HG02759 (cell line): ENCODE results near the gene KLHL33.
A peak's percentile ranks its signal among the peaks of the same experiment; 100 is the strongest.
"Not testable (repeated sequence)": the region's sequence is repeated elsewhere in the genome, so short reads cannot be mapped to it uniquely, and the experiment has no call there.

ENCODE experiments used
- ATAC-seq: cut with Tn5 transposase; IDR thresholded peaks from one replicate; pipeline ENCODE4 v1.9.1; 2021; ENCODE audit warnings: mild to moderate bottlenecking, moderate library complexity; ENCODE audit not compliant: unreplicated experiment

Gene KLHL33

DNA sequence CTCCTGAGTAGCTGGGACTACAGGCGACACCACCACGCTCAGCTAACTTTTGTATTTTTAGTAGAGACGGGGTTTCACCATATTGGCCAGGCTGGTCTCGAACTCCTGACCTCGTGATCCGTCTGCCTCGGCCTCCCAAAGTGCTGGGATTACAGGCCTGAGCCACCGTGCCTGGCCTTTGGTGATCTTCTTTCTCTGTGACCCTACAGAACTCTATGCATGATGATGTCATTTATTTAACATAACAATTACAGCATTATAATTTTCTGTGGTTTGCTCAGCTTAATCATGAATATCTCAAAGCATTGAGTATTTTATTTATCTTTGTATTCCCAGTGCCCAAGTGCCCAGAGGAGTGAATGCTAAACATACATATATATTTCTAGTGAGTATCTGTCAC lies 16.9 kb upstream of the KLHL33 start:
- ATAC-seq, result not testable (repeated sequence)

- ATAC-seq, result no peak
Measured at GRCh38 chr14:20446889-20447288, 10.9 kb upstream of the KLHL33 start.

DNA sequence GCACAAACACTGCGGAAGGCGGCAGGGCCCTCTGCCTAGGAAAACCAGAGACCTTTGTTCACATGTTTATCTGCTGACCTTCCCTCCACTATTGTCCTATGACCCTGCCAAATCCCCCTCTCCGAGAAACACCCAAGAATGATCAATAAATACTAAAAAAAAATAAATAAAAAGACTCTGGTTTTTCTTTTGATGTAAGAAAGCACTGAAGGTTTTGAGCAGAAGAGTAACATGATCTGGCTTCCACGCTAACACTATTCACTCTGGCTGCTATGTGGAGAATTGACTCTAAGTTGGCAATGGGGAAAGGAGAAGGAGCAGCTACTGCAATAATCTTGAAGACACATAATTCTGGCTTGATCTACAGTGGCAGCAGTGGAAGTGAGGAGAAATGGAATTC lies 7.7 kb upstream of the KLHL33 start:
- ATAC-seq, result not testable (repeated sequence)

DNA sequence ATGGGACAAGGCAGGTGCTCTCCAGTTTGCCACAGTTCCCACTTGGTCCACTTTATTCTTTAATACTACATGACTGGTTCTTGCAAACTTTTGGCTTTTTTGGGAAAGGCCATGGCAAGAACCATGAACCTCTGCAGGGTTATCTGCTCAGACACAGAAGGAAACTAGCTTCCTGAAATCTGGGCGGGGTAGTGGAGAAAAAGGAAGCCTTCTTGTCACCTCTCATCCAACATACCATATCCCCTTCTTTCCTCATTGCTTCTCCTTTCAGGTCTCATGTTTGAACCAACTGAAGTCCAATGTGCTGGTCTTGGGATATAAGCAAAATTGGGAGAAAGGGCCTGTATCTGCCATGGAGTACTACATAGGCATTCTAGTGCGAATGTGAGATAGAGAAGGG lies 5.5 kb upstream of the KLHL33 start:
- no peak for ATAC-seq

GRCh38 chr14:20440882-20441281 lies 4.9 kb upstream of the KLHL33 start:
- peak; percentile 38 for ATAC-seq

GRCh38 chr14:20440465-20440864 lies 4.5 kb upstream of the KLHL33 start:
- no peak for ATAC-seq

DNA sequence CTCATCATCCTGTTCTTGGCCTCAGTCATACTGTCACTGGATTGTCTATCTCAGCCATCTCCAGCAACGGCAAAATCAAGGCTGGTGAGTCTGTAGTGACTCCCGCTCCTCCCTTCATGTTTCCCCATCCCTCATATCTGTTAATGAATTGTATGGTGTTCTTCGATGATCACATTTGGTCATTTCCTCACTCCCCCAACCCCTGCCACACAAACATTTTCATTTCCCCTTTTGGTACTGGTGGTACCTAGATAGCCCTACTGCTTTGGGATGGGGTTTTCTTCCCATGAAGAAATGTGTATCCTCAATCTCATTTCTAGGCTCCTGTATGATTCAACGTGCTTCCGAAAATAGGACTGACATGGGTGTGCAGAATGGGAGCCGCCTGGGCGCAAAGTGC lies 2.7 kb upstream of the KLHL33 start:
- ATAC-seq, result no peak

DNA sequence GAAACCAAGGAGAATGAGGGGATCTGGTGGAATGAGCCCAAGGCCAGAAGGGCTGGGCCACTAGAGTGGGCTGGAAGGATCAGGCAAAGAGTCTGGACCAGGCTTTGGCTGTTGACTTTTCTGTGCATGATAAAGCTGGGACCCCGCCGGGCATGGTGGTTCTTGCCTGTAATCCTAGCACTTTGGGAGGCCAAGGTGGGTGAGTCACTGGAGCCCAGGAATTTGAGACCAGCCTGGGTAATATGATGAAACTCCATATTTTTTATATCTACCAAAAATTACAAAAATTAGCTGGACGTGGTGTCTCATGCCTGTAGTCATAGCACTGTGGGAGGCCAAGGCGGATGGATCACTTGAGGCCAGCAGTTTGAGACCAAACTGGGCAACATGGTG lies 393 bp upstream of the KLHL33 start:
- ATAC-seq, result no peak

DNA sequence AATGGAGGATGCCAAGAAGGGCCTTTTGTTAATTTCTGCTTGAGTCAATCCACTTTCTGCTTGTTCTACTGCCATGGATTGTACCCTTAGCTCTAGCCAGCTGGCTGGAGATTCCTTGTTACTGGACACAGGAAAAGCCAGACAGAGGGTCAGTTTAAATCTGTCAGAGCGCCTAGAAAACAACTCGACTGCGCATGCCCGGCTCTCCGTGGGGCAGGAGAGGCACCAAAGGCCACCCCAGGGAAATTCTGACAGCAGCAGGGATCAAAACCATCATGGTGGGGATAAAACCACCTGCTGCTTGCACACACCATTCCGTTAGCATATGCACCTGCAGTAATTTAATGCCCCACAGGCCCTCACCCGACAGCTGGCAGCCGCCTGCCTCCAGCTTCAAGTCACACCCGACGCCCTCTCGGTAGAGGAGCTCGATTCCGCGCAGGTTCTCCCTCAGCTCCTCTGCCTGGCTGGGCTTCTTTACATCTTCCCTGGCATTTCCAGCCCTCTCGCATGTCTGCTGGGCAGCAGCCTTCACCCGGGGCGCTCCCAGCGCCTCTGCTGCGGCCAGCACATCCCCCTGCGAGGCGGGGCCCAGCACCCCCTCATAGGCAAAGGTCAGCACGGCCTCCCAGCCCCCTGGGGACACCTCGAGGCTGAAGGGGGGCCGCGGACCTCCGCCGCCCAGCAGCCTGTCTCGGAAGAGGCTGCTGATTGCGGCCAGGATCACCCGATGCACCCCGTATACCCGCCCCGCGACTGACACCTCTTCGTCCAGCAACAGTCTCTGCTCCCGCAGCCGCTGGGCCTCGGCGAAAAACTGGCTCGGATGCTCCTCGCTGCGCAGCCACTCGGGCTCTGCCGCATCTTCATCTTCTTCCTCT lies 1.0 kb downstream of the KLHL33 start:
- no peak for ATAC-seq

GRCh38 chr14:20429801-20430669 lies 5.9 kb downstream of the KLHL33 start:
- ATAC-seq, result no peak

DNA sequence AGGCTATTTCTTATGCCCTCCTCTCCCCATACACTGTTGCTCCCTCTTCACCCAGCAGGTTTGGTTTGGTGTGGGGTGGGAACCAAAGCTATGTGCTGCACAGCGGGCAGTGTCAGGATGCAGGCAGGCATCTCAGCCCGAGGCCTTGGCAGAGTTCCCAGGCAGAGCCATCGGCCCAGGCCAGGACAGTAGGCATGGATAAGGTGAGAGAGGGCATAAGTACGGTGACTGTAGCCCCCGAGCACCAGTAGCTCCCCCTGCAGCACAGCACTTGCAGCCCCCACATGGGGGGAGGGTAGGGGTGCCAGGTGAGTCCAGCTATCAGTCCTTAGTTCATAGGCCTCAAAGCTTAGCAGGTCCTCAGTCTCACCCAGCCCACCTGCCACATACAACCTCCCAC lies 7.2 kb downstream of the KLHL33 start:
- no peak for ATAC-seq

- peak; percentile 49 for ATAC-seq
Measured at GRCh38 chr14:20428010-20428365, 8.0 kb downstream of the KLHL33 start.

DNA sequence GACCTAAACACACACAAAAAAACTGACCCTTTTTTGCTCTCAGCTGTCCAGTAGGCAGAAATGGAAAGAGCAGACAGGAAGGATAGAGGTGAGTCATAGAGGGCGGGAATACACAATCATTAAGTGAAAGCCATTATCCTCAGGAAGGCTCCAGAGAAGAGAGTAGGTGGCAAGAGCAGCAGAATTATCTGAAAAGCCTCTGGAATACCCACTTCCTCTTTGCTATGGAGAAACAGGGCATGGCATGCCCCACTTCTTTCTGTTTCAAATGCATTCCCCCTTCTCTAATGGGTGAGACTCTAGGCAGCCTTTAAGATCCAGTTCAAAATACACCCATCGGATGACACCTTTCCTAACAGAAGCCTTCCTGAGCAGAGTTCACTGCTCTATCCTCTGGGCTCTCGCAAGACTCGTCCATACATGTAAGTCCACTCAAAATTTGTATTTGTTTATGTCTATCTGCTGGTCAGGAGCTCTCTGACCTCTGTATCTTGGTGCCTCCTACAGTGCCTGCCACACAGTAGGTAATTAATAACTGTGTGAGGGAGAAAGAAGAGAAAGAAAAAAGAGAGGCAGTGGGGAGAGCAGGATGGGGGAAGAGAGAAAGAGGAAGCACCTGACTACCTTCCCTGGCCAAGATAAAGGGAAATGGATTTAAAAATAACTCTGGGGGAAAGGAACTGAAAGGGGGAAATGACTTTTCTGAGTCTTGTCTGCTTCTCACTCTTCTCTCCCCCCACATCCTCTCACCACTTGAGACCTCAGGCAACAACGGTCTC lies 8.5 kb downstream of the KLHL33 start:
- ATAC-seq, result peak; percentile 79

GRCh38 chr14:20424851-20425250 lies 11.1 kb downstream of the KLHL33 start:
- ATAC-seq, result no peak

GRCh38 chr14:20422886-20423285 lies 13.1 kb downstream of the KLHL33 start:
- ATAC-seq, result no peak

DNA sequence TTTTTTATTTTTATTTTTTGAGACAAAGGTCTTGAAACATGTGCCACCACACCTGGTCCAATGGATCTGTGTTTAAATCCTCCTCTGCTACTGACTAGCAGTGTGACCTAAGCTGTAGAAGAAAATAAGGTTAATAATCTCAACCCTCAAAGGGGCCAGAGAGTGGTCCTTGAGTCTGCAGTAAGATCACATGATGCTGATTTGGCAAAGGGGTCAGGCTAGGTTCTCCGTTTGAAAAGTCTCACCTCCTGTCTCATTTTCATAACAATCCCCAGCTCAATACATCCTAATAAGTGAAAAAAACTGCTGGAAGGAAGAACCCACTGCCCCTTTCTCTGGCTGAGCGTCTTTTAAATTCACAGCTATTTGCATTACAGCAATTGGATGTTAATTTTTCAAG lies 14.7 kb downstream of the KLHL33 start:
- ATAC-seq, result no peak

GRCh38 chr14:20419419-20419818 lies 16.5 kb downstream of the KLHL33 start:
- ATAC-seq, result no peak

DNA sequence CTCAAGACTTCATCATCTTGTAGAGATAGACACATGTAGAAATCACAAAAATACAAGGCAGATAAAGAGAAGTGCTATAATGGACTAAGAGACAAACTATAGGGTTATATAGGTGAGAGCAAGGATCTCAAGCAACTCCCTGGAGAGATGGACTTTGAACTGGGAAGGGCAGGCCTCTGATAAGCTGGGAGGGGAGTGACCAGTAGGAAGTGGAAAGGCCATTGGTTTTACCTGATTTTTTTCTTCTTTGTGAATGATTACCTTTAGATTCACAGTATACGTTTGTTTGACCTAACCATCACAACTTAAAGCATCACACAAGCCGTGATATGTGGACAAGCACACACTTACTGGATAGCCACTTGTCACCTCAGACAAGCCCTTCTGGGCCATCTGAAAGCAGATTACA lies 17.5 kb downstream of the KLHL33 start:
- ATAC-seq, result no peak

DNA sequence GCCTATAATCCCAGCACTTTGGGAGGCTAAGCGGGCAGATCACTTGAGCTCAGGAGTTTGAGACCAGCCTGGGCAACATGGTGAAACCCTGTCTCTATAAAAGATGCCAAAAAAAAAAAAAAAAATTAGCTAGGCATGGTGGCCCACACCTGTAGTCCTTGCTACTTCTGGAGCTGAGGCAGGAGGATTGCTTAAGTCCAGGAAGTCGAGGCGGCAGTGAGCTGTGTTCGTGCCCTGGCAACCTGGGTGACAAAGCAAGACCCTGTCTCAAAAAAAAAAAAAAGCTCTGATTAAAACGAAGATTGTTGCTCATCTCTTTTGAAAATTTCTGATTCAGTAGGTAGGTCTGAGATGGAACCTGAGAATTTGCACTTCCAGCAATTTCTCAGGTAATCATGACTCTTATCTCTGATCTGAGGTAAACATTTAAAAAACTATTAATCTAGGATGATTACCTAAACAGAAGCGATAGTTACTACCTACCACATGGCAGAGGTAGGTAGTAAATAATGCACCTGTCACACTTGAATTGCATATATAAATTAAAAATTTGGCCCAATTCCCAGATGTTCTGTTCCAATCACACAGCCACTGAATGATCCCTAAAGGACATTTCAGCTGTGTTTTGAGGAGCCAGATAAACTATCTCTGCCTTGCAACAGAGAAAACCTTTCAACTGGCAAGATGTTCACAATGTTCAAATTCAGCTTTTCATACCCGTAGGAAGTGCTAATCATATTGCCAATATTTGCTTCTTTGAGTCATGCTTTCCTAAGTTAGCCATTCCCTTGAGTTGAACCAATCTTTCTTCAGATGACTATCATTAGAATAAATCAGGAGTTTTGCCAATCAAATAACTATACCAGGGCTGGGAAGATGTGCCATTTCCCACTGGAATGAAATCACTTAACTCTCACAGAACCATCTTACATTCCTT lies 18.4 kb downstream of the KLHL33 start:
- ATAC-seq, result no peak

DNA sequence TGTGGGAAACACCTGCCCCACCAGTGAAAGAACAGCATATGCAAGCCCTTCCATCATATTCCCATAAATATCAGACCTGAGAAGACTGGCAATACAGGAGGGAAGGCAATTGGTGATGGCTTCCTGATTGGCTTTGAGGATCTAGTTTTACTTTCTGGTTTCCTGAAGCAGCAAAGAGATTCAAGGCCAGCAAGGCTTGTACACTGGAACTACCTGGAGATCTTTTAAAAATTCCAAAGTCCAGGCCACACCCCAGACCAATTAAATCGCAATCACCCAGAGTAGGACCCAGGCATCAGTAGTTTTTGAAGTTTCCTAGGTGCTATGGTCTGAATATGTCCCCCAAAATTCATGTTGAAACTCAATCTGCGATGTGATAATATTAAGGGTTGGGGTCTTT lies 19.7 kb downstream of the KLHL33 start:
- ATAC-seq, result no peak
